Fibroblast of lung (primary cell): ENCODE data around the gene ABHD15.

ENCODE experiments used
- EZH2 ChIP-seq: IDR thresholded peaks from 2 replicates; pipeline ENCODE4 v1.5.1; 2012; ENCODE audit warnings: low read length, control low read depth, mild to moderate bottlenecking; ENCODE audit errors: missing control alignments
- TF ChIP-seq, protein P1 (sequence below), 2 donors: IDR thresholded peaks in 1 of 2; conservative IDR thresholded peaks in 1 of 2; 1 replicate in 1 of 2; 2 replicates in 1 of 2; pipeline ENCODE4 v1.5.1; 2011 to 2012; ENCODE audit warnings: low read length in 2 of 2, control low read depth in 1 of 2, inconsistent platforms in 1 of 2, low read depth in 1 of 2, mild to moderate bottlenecking in 1 of 2

DNA sequence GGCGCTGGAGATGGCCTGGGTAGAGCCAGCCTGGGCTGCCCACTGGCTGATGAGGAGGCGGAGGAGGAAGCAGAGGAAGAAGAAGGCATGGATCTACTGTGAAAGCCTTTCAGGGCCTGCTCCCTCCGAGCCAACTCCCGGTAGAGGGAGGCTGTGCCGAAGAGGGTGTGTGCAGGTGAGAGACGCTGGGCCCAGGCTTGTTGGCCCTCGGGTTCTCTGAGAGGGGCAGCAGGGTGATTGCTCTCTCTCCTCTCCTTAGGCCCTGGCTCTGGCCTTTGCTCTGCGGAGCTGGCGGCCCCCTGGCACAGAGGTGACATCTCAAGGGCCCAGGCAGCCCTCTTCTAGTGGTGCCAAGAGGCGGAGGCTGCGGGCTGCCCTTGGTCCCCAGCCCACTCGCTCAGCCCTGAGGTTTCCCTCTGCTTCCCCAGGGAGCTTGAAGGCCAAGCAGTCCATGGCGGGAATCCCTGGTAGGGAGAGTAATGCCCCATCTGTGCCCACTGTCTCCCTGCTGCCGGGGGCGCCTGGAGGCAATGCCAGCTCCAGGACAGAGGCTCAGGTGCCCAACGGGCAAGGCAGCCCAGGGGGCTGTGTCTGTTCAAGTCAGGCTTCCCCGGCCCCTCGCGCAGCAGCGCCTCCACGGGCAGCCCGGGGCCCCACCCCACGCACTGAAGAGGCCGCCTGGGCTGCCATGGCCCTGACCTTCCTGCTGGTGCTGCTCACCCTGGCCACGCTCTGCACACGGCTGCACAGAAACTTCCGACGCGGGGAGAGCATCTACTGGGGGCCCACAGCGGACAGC, 5.2 kb upstream of the ABHD15 start:
- TF ChIP-seq, protein P1, sequence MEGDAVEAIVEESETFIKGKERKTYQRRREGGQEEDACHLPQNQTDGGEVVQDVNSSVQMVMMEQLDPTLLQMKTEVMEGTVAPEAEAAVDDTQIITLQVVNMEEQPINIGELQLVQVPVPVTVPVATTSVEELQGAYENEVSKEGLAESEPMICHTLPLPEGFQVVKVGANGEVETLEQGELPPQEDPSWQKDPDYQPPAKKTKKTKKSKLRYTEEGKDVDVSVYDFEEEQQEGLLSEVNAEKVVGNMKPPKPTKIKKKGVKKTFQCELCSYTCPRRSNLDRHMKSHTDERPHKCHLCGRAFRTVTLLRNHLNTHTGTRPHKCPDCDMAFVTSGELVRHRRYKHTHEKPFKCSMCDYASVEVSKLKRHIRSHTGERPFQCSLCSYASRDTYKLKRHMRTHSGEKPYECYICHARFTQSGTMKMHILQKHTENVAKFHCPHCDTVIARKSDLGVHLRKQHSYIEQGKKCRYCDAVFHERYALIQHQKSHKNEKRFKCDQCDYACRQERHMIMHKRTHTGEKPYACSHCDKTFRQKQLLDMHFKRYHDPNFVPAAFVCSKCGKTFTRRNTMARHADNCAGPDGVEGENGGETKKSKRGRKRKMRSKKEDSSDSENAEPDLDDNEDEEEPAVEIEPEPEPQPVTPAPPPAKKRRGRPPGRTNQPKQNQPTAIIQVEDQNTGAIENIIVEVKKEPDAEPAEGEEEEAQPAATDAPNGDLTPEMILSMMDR (conservative IDR thresholded peaks at IDR 0.05 in 1 of 2, IDR thresholded peaks at IDR 0.05 in 1 of 2; ENCODE audit: low read depth in 1 of 2, low read length in 2 of 2): no peak
- TF ChIP-seq EZH2: no peak
